Measurements from ENCODE around the gene ZDHHC8. TPM values are rescaled to one million over a fixed set of nuclear protein-coding genes. Genes with fewer than 3 reads are reported as not detected.

The ZDHHC8 gene
- total and polyA plus RNA-seq, 7 donors, result 9.7 to 23.7 (median 15.8) TPM

- no peak overlapping the region for H3K4me3 ChIP-seq
- ATAC-seq (no peak), DNase-seq (no peak)
- TF ChIP-seq CTCF (IDR thresholded peaks at IDR 0.05), result no peak
- WGBS, 3 donors, result 94 to 96% (median 95%) methylated on average over 9 of the region's 9 CpGs
- no peaks in the 10 kb centered on the region for H3K27me3 ChIP-seq (ENCODE audit: insufficient read depth in 3 of 3, low read length in 2 of 3)
- peaks cover 7% of the 10 kb centered on the region for H3K4me1 ChIP-seq
- H3K36me3 ChIP-seq (ENCODE audit: insufficient read depth in 1 of 2, low read depth in 1 of 2), result peaks cover 27 to 95% of the 10 kb centered on the region in 2 donors
- intact Hi-C loops (cut with DNase I), result no loop called here
- H3K27ac ChIP-seq, result no peak overlapping the region
- H3K9me3 ChIP-seq, result no peaks in the 10 kb centered on the region
Observed at GRCh38 chr22:20090730-20091240, 40.8 kb upstream of the ZDHHC8 start.

- Histone ChIP-seq H3K36me3 (ENCODE audit: insufficient read depth in 1 of 2, low read depth in 1 of 2) (peaks cover 21 to 95% of the 10 kb centered on the region in 2 donors), H3K27ac (no peak overlapping the region), H3K27me3 (ENCODE audit: insufficient read depth in 3 of 3, low read length in 2 of 3) (no peaks in the 10 kb centered on the region), H3K9me3 (no peaks in the 10 kb centered on the region), H3K4me1 (peaks cover 7% of the 10 kb centered on the region), H3K4me3 (no peak overlapping the region)
- DNase-seq, result no peak
- no peak for ATAC-seq
- intact Hi-C loops (cut with DNase I), result no loop called here
- TF ChIP-seq CTCF (IDR thresholded peaks at IDR 0.05), result no peak
- 92 to 95% (median 92%) methylated on average over 16 of the region's 16 CpGs for WGBS, 3 donors
Observed at GRCh38 chr22:20091690-20092476, 39.7 kb upstream of the ZDHHC8 start.

GRCh38 chr22:20092477-20092854 lies 39.1 kb upstream of the ZDHHC8 start:
- DNase-seq (no peak), ATAC-seq (no peak)
- no peak overlapping the region for H3K27ac ChIP-seq
- H3K4me1 ChIP-seq, result peaks cover 7% of the 10 kb centered on the region
- intact Hi-C loops (cut with DNase I), result no loop called here
- TF ChIP-seq CTCF (IDR thresholded peaks at IDR 0.05), result no peak
- H3K36me3 ChIP-seq (ENCODE audit: insufficient read depth in 1 of 2, low read depth in 1 of 2), result peaks cover 19 to 95% of the 10 kb centered on the region in 2 donors
- H3K9me3 ChIP-seq, result no peaks in the 10 kb centered on the region
- H3K27me3 ChIP-seq (ENCODE audit: insufficient read depth in 3 of 3, low read length in 2 of 3), result no peaks in the 10 kb centered on the region
- WGBS, 3 donors, result 90 to 96% (median 91%) methylated on average over 11 of the region's 11 CpGs
- H3K4me3 ChIP-seq, result no peak overlapping the region

- peak overlapping the region; percentile 70 for H3K27ac ChIP-seq
- H3K4me1 ChIP-seq, result peaks cover 7% of the 10 kb centered on the region
- no peaks in the 10 kb centered on the region for H3K9me3 ChIP-seq
- H3K27me3 ChIP-seq (ENCODE audit: insufficient read depth in 3 of 3, low read length in 2 of 3), result no peaks in the 10 kb centered on the region
- TF ChIP-seq CTCF (IDR thresholded peaks at IDR 0.05), result no peak
- peaks cover 21 to 95% of the 10 kb centered on the region in 2 donors for H3K36me3 ChIP-seq (ENCODE audit: insufficient read depth in 1 of 2, low read depth in 1 of 2)
- intact Hi-C loops (cut with DNase I), result no loop called here
- ATAC-seq (peak; percentile 94 to 98 (median 96)), DNase-seq (peak; percentile 66 to 92)
- WGBS, 3 donors, result 41 to 47% (median 43%) methylated on average over 13 of the region's 13 CpGs
- no peak overlapping the region for H3K4me3 ChIP-seq
Observed at GRCh38 chr22:20093418-20094196, 38.0 kb upstream of the ZDHHC8 start.

All from psoas muscle (tissue), 8 donors.